ENCODE results near the gene ERGIC3.

Gene ERGIC3

DNA sequence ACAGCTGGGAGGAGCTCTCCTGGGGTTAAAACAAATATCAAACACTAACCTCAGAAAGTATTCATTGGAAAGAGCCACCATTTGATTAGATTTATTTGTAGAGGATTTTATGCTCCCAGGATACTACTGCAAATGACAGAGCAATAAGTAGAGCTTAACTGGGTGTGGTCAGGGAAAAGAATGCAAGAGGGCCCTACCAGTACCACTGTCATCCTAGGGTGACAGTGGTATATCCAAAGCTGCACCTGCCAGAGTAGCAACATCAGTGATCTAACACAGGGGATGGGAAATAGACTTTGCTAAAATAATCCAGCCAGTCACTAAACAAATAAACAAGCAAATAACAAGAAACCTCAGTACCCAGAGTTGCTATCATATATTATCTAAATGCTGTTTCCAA, 29.7 kb downstream of the ERGIC3 start:
- TF ChIP-seq, protein P1, sequence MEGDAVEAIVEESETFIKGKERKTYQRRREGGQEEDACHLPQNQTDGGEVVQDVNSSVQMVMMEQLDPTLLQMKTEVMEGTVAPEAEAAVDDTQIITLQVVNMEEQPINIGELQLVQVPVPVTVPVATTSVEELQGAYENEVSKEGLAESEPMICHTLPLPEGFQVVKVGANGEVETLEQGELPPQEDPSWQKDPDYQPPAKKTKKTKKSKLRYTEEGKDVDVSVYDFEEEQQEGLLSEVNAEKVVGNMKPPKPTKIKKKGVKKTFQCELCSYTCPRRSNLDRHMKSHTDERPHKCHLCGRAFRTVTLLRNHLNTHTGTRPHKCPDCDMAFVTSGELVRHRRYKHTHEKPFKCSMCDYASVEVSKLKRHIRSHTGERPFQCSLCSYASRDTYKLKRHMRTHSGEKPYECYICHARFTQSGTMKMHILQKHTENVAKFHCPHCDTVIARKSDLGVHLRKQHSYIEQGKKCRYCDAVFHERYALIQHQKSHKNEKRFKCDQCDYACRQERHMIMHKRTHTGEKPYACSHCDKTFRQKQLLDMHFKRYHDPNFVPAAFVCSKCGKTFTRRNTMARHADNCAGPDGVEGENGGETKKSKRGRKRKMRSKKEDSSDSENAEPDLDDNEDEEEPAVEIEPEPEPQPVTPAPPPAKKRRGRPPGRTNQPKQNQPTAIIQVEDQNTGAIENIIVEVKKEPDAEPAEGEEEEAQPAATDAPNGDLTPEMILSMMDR (conservative IDR thresholded peaks at IDR 0.05; ENCODE audit: low read length) = no peak

DNA sequence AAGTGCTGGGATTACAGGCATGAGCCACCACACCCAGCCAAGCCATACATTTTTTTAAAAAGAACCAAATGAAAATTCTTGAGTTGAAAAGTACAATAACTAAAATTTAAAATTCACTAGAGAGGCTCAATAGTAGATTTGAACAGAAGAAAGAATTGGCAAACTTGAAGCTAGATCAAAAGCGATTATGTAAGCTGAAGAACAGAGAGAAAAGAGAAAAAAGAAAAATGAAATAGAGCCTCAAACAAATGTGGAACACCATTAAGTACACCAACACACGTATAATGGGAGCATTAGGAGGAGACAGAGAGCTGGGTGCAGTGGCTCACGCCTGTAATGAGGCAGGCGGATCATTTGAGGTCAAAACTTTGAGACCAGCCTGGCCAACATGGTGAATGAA, 31.0 kb downstream of the ERGIC3 start:
- no peak for DNase-seq (ENCODE audit: low read depth)
- TF ChIP-seq, protein P1 (conservative IDR thresholded peaks at IDR 0.05; ENCODE audit: low read length) = no peak
- no peak overlapping the region for H3K4me3 ChIP-seq (ENCODE audit: low read length)

More for the DNA sequence above, 29.7 kb downstream of the ERGIC3 start:
- DNase-seq (ENCODE audit: low read depth) = no peak
- no peak overlapping the region for H3K4me3 ChIP-seq (ENCODE audit: low read length)

DNA sequence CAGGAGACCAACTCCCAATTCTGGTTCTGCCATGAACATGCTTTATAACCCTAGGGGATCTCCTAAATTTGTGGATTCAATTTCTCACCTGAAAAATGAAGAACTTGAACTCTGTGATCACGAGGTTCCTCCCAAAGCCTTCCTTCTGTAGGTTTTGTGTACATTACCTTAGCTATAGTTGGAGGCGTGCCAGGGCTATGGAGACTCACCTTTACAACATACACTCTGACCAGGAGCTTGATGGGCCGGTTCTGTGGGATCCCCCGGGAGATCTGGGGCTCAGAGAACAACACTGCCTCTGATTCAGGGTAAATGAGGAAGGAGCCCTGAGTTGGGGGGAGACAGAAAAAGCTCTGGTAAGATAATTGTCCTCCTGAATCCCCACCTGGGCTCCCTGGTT, 34.1 kb downstream of the ERGIC3 start:
- TF ChIP-seq, protein P1 (conservative IDR thresholded peaks at IDR 0.05; ENCODE audit: low read length) = no peak
- DNase-seq (ENCODE audit: low read depth) = no peak
- no peak overlapping the region for H3K4me3 ChIP-seq (ENCODE audit: low read length)

DNA sequence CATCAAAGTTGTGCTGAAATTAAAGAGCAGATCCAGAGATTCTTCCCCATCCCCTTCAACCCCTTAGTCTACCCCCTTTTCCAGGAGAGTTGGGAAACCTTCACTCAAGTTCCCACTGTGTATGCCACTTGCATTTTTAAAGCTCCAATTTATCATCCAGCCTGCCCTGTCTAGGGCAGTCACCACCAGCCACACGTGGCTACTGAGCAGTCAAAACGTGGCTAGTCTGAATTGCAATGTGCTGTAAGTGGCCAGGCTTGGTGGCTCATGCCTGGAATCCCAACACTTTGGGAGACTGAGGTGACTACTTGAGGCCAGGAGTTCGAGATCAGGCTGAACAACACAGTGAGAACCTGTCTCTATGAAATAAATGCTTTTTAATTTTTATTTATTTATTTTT, 34.9 kb downstream of the ERGIC3 start:
- no peak overlapping the region for H3K4me3 ChIP-seq (ENCODE audit: low read length)
- TF ChIP-seq, protein P1 (conservative IDR thresholded peaks at IDR 0.05; ENCODE audit: low read length) = no peak
- no peak for DNase-seq (ENCODE audit: low read depth)

DNA sequence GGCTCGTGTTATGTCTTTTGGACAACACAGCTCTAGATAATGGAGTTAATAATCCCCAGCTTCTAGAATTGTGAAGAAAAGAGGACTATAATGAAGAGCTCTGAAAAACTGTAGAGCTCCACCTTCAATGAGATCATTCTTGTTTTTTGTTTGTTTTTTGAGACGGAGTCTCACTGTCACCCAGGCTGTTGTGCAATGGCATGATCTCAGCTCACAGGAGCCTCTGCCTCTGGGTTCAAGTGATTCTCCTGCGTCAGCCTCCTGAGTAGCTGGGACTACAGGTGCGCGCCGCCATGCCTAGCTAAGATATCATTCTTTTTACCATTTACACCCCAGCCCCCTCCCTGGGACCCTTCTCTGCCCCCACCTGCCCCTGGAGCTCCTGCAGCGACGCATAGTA, 36.6 kb downstream of the ERGIC3 start:
- H3K4me3 ChIP-seq (ENCODE audit: low read length) = no peak overlapping the region
- TF ChIP-seq, protein P1 (conservative IDR thresholded peaks at IDR 0.05; ENCODE audit: low read length) = no peak
- no peak for DNase-seq (ENCODE audit: low read depth)

DNA sequence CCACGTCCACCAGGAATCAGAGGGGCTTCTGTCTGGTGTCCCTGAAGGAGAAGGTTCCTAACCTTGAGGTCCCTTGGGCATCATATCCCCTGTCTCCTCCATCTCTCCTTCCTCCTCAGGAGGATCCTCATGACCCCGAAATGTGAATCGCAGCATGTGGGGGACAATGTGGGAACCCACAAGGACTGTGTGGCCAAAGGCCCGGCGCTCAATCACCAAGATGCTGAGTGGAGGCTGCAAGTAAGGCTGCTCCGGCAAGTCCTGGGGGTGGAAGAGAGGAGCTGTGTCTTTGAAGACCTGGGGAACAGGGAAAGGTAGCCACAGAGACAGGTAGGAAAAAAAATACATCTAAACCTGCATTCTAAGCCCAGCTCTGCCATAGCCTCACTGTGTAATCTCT, 37.3 kb downstream of the ERGIC3 start:
- TF ChIP-seq, protein P1 (conservative IDR thresholded peaks at IDR 0.05; ENCODE audit: low read length) = no peak
- no peak for DNase-seq (ENCODE audit: low read depth)
- no peak overlapping the region for H3K4me3 ChIP-seq (ENCODE audit: low read length)

DNA sequence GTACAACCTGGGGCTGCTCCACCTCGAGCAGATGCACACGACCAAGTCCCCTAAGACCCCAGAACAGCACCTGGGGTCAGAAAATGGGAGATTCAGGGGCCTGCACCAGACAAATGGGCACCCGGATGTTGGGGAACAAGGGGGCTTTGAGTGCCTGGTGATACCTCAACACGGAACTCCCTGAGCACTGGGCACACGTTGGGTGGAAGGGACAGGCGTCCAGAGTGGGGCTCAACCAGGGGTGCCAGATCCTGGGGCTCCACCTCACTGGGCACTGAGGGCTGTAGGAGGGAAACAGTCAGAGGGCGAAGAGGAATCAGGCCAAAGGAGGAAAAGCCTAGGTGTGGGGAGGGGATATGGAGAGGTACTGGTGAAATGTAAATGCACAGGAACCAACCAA, 40.3 kb downstream of the ERGIC3 start:
- no peak overlapping the region for H3K4me3 ChIP-seq (ENCODE audit: low read length)
- DNase-seq (ENCODE audit: low read depth) = no peak
- TF ChIP-seq, protein P1 (conservative IDR thresholded peaks at IDR 0.05; ENCODE audit: low read length) = no peak
